NOMO-1 treated with dmso at 0.1 percent for 144 hours (cell line): Measurements from ENCODE around the gene MLX.
"Not testable (repeated sequence)": the region's sequence is repeated elsewhere in the genome, so short reads cannot be mapped to it uniquely, and the experiment has no call there.

Experiments used
- DNase-seq: peaks from one replicate; lab custom pipeline; 2025; ENCODE audit not compliant: unreplicated experiment; lab: John Stamatoyannopoulos, UW

The MLX gene

DNA sequence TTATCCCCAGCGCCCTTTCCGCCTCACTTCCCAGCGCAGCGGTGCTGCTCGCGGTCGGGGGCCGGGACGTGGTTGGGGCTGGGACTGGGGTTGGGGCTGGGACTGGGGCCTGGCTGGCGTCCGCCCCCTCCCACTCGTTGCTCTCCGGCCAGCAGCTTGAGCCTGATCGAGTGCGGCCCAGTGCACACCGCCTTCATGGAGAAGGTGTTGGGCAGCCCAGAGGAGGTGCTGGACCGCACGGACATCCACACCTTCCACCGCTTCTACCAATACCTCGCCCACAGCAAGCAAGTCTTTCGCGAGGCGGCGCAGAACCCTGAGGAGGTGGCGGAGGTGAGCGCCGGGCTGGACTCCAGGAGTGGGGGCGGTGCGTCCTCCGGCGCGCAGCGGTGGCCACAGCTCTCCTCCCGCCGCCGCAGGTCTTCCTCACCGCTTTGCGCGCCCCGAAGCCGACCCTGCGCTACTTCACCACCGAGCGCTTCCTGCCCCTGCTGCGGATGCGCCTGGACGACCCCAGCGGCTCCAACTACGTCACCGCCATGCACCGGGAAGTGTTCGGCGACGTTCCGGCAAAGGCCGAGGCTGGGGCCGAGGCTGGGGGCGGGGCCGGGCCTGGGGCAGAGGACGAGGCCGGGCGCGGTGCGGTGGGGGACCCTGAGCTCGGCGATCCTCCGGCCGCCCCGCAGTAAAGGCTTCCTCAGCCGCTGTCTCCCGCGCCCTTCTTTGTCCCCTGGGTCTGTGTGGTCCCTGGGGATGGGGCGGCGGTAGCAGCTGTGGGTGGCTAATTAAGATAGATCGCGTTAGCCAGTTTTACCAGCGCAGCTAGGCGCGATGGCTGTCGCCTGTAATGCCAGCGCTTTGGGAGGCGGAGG lies 12.4 kb upstream of the MLX start:
- DNase-seq, result peak; percentile 89

GRCh38 chr17:42555122-42555622 lies 11.7 kb upstream of the MLX start:
- DNase-seq, result no peak

GRCh38 chr17:42555961-42556617 lies 10.8 kb upstream of the MLX start:
- DNase-seq, result not testable (repeated sequence)

DNA sequence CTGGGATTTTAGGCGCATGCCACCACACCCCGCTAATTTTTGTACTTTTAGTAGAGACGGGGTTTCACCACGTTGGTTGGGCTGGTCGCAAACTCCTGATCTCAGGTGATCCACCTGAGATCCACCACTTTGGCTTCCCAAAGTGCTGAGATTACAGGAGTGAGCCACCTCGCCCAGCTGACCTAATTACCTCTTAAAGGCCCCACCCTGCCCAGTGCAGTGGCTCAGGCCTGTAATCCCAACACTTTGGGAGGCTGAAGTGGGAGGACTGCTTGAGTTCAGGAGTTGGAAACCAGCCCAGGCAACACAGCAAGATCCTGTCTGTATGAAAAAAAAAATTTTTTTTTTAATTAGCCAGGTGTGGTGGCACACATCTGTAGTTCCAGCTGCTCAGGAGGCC lies 7.8 kb upstream of the MLX start:
- no peak for DNase-seq

DNA sequence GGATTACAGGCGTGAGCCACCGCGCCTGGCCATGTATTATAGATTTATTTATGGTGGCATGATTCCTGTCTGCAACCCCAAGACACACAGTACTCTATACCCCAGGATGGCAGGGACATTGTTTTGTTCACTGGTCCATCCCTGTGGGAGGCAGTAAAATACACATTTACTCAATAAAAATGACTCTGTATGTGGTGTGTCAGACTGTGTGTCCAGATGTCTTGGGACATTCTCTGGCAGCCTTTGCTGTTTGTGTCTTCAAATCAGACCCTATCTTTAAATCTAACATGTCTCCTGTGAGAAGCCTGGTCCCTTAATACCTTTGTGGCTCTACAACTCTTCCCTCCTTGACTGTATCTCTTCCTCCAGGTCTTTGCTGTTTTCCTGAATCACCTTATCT lies 6.7 kb upstream of the MLX start:
- DNase-seq, result no peak

- DNase-seq, result peak; percentile 92
These were observed 5.0 kb upstream of the MLX start, which contains the start of gene COASY for GRCh38 chr17:42561897-42562387. COASY (plus strand) TSS chr17:42562148; CDS start chr17:42562623, 475 bp downstream.

DNA sequence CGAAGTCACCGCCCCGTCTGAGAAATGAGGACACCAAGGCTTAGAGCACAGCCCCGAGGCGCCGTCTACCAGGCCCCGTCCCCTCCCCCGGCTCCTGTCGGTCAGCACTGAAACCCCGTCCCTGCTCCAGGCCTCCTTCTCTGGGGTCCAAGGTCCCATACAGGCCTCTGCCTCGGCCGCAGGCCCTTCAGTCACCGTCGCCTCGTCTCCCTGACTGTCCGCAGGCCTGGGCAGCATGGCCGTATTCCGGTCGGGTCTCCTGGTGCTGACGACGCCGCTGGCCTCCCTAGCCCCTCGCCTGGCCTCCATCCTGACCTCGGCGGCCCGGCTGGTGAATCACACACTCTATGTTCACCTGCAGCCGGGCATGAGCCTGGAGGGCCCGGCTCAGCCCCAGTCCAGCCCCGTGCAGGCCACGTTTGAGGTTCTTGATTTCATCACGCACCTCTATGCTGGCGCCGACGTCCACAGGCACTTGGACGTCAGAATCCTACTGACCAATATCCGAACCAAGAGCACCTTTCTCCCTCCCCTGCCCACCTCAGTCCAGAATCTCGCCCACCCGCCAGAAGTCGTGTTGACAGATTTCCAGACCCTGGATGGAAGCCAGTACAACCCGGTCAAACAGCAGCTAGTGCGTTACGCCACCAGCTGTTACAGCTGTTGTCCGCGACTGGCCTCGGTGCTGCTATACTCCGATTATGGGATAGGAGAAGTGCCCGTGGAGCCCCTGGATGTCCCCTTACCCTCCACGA lies 4.3 kb upstream of the MLX start:
- no peak for DNase-seq

GRCh38 chr17:42563143-42563509 lies 3.8 kb upstream of the MLX start:
- DNase-seq, result no peak

- DNase-seq, result no peak
These were observed 3.4 kb upstream of the MLX start for GRCh38 chr17:42563543-42563942.

- DNase-seq, result no peak
These were observed 3.0 kb upstream of the MLX start for GRCh38 chr17:42563950-42564349.

GRCh38 chr17:42564815-42565522 lies 1.9 kb upstream of the MLX start:
- no peak for DNase-seq

GRCh38 chr17:42565523-42566214 lies 1.2 kb upstream of the MLX start:
- no peak for DNase-seq

- no peak for DNase-seq
These were observed 551 bp upstream of the MLX start for GRCh38 chr17:42566215-42566882.

- no peak for DNase-seq
These were observed 1.6 kb downstream of the MLX start for GRCh38 chr17:42568341-42569111.

GRCh38 chr17:42571435-42572225 lies 4.7 kb downstream of the MLX start:
- DNase-seq, result no peak

GRCh38 chr17:42573095-42573494 lies 6.2 kb downstream of the MLX start:
- DNase-seq, result no peak

DNA sequence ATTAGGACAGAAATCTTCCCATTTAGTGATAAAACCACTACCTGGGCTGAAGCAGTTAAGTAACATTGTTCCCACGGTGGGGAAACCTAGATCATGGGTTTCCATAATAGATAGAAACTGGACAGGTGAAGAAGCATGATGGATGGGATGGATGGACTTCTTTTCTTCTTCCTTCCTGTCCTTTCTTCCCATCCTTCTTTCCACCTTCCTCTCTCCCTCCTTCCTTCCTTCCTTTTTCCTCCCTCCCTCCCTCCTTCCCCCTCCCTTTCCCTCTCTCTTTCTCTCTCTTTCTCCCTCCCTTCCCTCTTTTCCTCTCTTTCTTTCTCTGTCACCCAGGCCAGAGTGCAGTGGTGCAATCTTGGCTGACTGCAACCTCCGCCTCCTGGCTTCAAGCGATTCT lies 7.6 kb downstream of the MLX start:
- no peak for DNase-seq

GRCh38 chr17:42577140-42577531 lies 10.2 kb downstream of the MLX start:
- no peak for DNase-seq
